ENCODE measurements around the gene TRIP10. TPM values are rescaled to one million over a fixed set of nuclear protein-coding genes. Genes with fewer than 3 reads are reported as not detected.

TRIP10 gene
- total and polyA plus RNA-seq, 8 donors, result 30.1 to 111 (median 66.8) TPM

- intact Hi-C loops (cut with DNase I; ENCODE audit: low total_unique reads), result loop anchor here (10.0 kb wide), 1 partner anchor 131 kb away; no protein-coding TSS in a partner anchor
- H3K27ac ChIP-seq, result no peak overlapping the region
- peaks cover 10 to 50% (median 37%) of the 10 kb centered on the region in 4 donors for H3K36me3 ChIP-seq
- TF ChIP-seq POLR2A (IDR thresholded peaks at IDR 0.05), result no peak
- no peak for TF ChIP-seq EP300 (IDR thresholded peaks at IDR 0.05)
- no peak for TF ChIP-seq CTCF (IDR thresholded peaks at IDR 0.05)
- TF ChIP-seq POLR2AphosphoS5 (IDR thresholded peaks at IDR 0.05), result no peak
- H3K9me3 ChIP-seq, result no peaks in the 10 kb centered on the region
- no peak overlapping the region for H3K4me3 ChIP-seq
- no peak for DNase-seq
- no peaks in the 10 kb centered on the region for H3K27me3 ChIP-seq
- H3K4me1 ChIP-seq, result peaks cover 27 to 54% (median 42%) of the 10 kb centered on the region in 4 donors
- WGBS, 5 donors, result 85 to 92% (median 92%) methylated on average over 18 to 29 of the region's 29 CpGs
These were observed 6.0 kb upstream of the TRIP10 start for GRCh38 chr19:6733338-6734095.

- H3K27ac ChIP-seq, result no peak overlapping the region
- no peak for TF ChIP-seq EP300 (IDR thresholded peaks at IDR 0.05)
- TF ChIP-seq CTCF (IDR thresholded peaks at IDR 0.05), result no peak
- H3K36me3 ChIP-seq, result peaks cover 10 to 50% (median 37%) of the 10 kb centered on the region in 4 donors
- peaks cover 30 to 54% (median 46%) of the 10 kb centered on the region in 4 donors for H3K4me1 ChIP-seq
- intact Hi-C loops (cut with DNase I; ENCODE audit: low total_unique reads), result loop anchor here (10.0 kb wide), 1 partner anchor 131 kb away; no protein-coding TSS in a partner anchor
- H3K4me3 ChIP-seq, result no peak overlapping the region
- H3K27me3 ChIP-seq, result no peaks in the 10 kb centered on the region
- no peak for DNase-seq
- no peaks in the 10 kb centered on the region for H3K9me3 ChIP-seq
- WGBS, 5 donors, result 69 to 78% (median 70%) methylated on average over 20 of the region's 20 CpGs
These were observed 5.3 kb upstream of the TRIP10 start for GRCh38 chr19:6734096-6734696.

GRCh38 chr19:6735181-6735911 is 4.1 kb upstream of the TRIP10 start:
- DNase-seq, result no peak

More at GRCh38 chr19:6735181-6735911, 4.1 kb upstream of the TRIP10 start:
- Histone ChIP-seq H3K4me1 (peaks cover 25 to 51% (median 43%) of the 10 kb centered on the region in 4 donors), H3K9me3 (no peaks in the 10 kb centered on the region), H3K36me3 (peaks cover 10 to 42% (median 37%) of the 10 kb centered on the region in 4 donors), H3K27ac (peak overlapping the region in 4 of 5 donors; percentile 93 to 99 (median 97)), H3K4me3 (peak overlapping the region in 2 of 4 donors; percentile 62 to 91), H3K27me3 (no peaks in the 10 kb centered on the region)
- TF ChIP-seq POLR2AphosphoS5 (IDR thresholded peaks at IDR 0.05) (no peak), POLR2A (IDR thresholded peaks at IDR 0.05) (no peak), CTCF (IDR thresholded peaks at IDR 0.05) (no peak), EP300 (IDR thresholded peaks at IDR 0.05) (no peak)
- intact Hi-C loops (cut with DNase I; ENCODE audit: low total_unique reads), result loop anchor here (10.0 kb wide), 1 partner anchor 129 kb away; no protein-coding TSS in a partner anchor
- 73 to 83% (median 79%) methylated on average over 15 of the region's 15 CpGs for WGBS, 5 donors
